ENCODE measurements around the gene GATB. TPM values are rescaled to one million over a fixed set of nuclear protein-coding genes. Genes with fewer than 3 reads are reported as not detected.

Gene GATB
- total and polyA plus RNA-seq, 2 experiments from 2014 or later, result 19.4 to 20.1 TPM

GRCh38 chr4:151658959-151659600, 101.7 kb downstream of the GATB start:
- no peak for DNase-seq (ENCODE audit: low spot score)
- Histone ChIP-seq H3K27me3 (no peaks in the 10 kb centered on the region), H3K9me3 (ENCODE audit: low read depth) (no peaks in the 10 kb centered on the region), H2AFZ (no peak overlapping the region), H3K36me3 (replicated peaks; ENCODE audit: insufficient read depth, low read depth) (no peaks in the 10 kb centered on the region), H3K4me2 (no peak overlapping the region), H3K4me1 (ENCODE audit: insufficient read depth) (peaks cover 18% of the 10 kb centered on the region), H3K79me2 (no peaks in the 10 kb centered on the region), H3K9me2 (replicated peaks; ENCODE audit: insufficient read depth) (no peaks in the 10 kb centered on the region), H3K4me3 (no peak overlapping the region), H3K27ac (peak overlapping the region; percentile 68), H4K20me1 (ENCODE audit: insufficient read depth, poor library complexity, severe bottlenecking) (no peaks in the 10 kb centered on the region)
- TF ChIP-seq EZH2 (IDR thresholded peaks at IDR 0.05; ENCODE audit: borderline replicate concordance), result no peak
- TF ChIP-seq, protein P1, sequence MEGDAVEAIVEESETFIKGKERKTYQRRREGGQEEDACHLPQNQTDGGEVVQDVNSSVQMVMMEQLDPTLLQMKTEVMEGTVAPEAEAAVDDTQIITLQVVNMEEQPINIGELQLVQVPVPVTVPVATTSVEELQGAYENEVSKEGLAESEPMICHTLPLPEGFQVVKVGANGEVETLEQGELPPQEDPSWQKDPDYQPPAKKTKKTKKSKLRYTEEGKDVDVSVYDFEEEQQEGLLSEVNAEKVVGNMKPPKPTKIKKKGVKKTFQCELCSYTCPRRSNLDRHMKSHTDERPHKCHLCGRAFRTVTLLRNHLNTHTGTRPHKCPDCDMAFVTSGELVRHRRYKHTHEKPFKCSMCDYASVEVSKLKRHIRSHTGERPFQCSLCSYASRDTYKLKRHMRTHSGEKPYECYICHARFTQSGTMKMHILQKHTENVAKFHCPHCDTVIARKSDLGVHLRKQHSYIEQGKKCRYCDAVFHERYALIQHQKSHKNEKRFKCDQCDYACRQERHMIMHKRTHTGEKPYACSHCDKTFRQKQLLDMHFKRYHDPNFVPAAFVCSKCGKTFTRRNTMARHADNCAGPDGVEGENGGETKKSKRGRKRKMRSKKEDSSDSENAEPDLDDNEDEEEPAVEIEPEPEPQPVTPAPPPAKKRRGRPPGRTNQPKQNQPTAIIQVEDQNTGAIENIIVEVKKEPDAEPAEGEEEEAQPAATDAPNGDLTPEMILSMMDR (IDR thresholded peaks at IDR 0.05; ENCODE audit: poor library complexity), result no peak

GRCh38 chr4:151657896-151658295, 102.9 kb downstream of the GATB start:
- no peak overlapping the region for H3K4me3 ChIP-seq
- no peaks in the 10 kb centered on the region for H3K9me3 ChIP-seq (ENCODE audit: low read depth)
- TF ChIP-seq, protein P1 (IDR thresholded peaks at IDR 0.05; ENCODE audit: poor library complexity), result no peak
- TF ChIP-seq EZH2 (IDR thresholded peaks at IDR 0.05; ENCODE audit: borderline replicate concordance) (no peak), EZH2phosphoT487 (IDR thresholded peaks at IDR 0.05; ENCODE audit: low read depth, severe bottlenecking, unreplicated experiment) (no peak)
- DNase-seq (ENCODE audit: low spot score), result no peak
- H3K27me3 ChIP-seq, result no peaks in the 10 kb centered on the region
- H3K4me2 ChIP-seq, result no peak overlapping the region
- H4K20me1 ChIP-seq (ENCODE audit: insufficient read depth, poor library complexity, severe bottlenecking), result no peaks in the 10 kb centered on the region
- peak overlapping the region; percentile 38 for H3K27ac ChIP-seq
- no peak overlapping the region for H2AFZ ChIP-seq
- H3K79me2 ChIP-seq, result no peaks in the 10 kb centered on the region
- H3K36me3 ChIP-seq (replicated peaks; ENCODE audit: insufficient read depth, low read depth), result no peaks in the 10 kb centered on the region
- no peaks in the 10 kb centered on the region for H3K9me2 ChIP-seq (replicated peaks; ENCODE audit: insufficient read depth)
- 95% methylated on average over 5 of the region's 5 CpGs for WGBS (ENCODE audit: low lambda C conversion rate, missing lambda C conversion rate)
- H3K4me1 ChIP-seq (ENCODE audit: insufficient read depth), result peaks cover 18% of the 10 kb centered on the region

DNA sequence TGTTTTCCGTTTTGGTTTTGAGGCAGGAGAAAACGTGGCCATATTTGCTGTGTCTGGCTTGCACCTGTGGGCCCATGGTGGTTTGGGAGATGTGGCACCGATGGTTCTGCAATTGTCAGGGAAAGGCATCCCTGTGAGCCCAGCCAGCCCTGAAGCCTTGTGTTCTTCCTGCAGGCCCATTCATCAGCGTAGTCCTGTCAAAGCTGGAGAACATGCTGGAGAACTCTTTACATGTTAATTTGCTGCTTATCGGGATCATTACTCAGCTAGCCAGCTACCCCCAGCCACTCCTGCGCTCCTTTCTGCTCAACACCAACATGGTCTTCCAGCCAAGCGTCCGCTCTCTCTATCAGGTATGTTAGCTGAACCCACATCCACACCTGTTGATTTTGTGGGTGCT, 104.7 kb downstream of the GATB start:
- Histone ChIP-seq H4K20me1 (ENCODE audit: insufficient read depth, poor library complexity, severe bottlenecking) (no peaks in the 10 kb centered on the region), H3K9me3 (ENCODE audit: low read depth) (no peaks in the 10 kb centered on the region), H3K4me2 (no peak overlapping the region), H2AFZ (no peak overlapping the region), H3K4me3 (no peak overlapping the region), H3K4me1 (ENCODE audit: insufficient read depth) (peaks cover 18% of the 10 kb centered on the region), H3K36me3 (replicated peaks; ENCODE audit: insufficient read depth, low read depth) (no peaks in the 10 kb centered on the region), H3K9me2 (replicated peaks; ENCODE audit: insufficient read depth) (no peaks in the 10 kb centered on the region), H3K27me3 (no peaks in the 10 kb centered on the region), H3K27ac (no peak overlapping the region), H3K79me2 (no peaks in the 10 kb centered on the region)
- DNase-seq (ENCODE audit: low spot score), result no peak
- TF ChIP-seq, protein P1 (IDR thresholded peaks at IDR 0.05; ENCODE audit: poor library complexity), result no peak
- TF ChIP-seq EZH2 (IDR thresholded peaks at IDR 0.05; ENCODE audit: borderline replicate concordance), result no peak
- TF ChIP-seq EZH2phosphoT487 (IDR thresholded peaks at IDR 0.05; ENCODE audit: low read depth, severe bottlenecking, unreplicated experiment), result no peak
- WGBS (ENCODE audit: low lambda C conversion rate, missing lambda C conversion rate), result 95% methylated on average over 8 of the region's 8 CpGs

DNA sequence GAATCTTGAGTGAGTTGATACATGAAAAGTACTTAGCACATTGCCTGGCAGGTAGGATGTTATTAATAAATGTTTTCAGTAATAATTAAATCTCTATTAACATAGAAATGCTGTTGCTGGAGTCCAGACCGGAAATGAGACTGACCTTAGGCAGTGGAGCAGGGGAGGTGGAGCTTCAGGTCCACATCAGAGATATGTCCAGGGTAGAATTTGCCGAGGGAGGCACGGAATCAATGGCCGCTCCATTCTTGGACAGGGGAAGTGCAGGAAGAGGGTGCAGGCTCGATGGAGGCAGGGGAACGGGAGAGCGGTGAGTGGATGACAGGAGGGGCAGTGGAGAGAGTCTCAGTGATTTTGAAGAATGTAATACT, 107.3 kb downstream of the GATB start:
- no peaks in the 10 kb centered on the region for H3K9me3 ChIP-seq (ENCODE audit: low read depth)
- no peaks in the 10 kb centered on the region for H3K27me3 ChIP-seq
- TF ChIP-seq, protein P1 (IDR thresholded peaks at IDR 0.05; ENCODE audit: poor library complexity), result no peak
- TF ChIP-seq EZH2phosphoT487 (IDR thresholded peaks at IDR 0.05; ENCODE audit: low read depth, severe bottlenecking, unreplicated experiment), result no peak
- no peak for TF ChIP-seq EZH2 (IDR thresholded peaks at IDR 0.05; ENCODE audit: borderline replicate concordance)
- peaks cover 4% of the 10 kb centered on the region for H3K4me1 ChIP-seq (ENCODE audit: insufficient read depth)
- DNase-seq (ENCODE audit: low spot score), result no peak
- 72% methylated on average over 7 of the region's 7 CpGs for WGBS (ENCODE audit: low lambda C conversion rate, missing lambda C conversion rate)
- no peak overlapping the region for H3K4me3 ChIP-seq
- no peak overlapping the region for H3K4me2 ChIP-seq
- H3K27ac ChIP-seq, result no peak overlapping the region
- H3K79me2 ChIP-seq, result no peaks in the 10 kb centered on the region
- H3K36me3 ChIP-seq (replicated peaks; ENCODE audit: insufficient read depth, low read depth), result no peaks in the 10 kb centered on the region
- no peaks in the 10 kb centered on the region for H3K9me2 ChIP-seq (replicated peaks; ENCODE audit: insufficient read depth)
- no peaks in the 10 kb centered on the region for H4K20me1 ChIP-seq (ENCODE audit: insufficient read depth, poor library complexity, severe bottlenecking)
- H2AFZ ChIP-seq, result no peak overlapping the region

Measured in hepatocyte (in vitro differentiated cells).